Activated CD4-positive, alpha-beta T cell treated with anti-CD3 and anti-CD28 coated beads, Interleukin-2, amount 10 ng/mL, durations not matched to agents 7 days and 5 days (primary cell): ENCODE data around the gene FASTK. TPM values are rescaled to one million over a fixed set of nuclear protein-coding genes. Genes with fewer than 3 reads are reported as not detected.
"Not testable (repeated sequence)": the region's sequence is repeated elsewhere in the genome, so short reads cannot be mapped to it uniquely, and the experiment has no call there.

ENCODE experiments used
- CTCF ChIA-PET: fragments of 350-600 bp; sonication (Branson Sonifier 250); formaldehyde crosslinking; loops from one replicate; lab custom pipeline; 2021; ENCODE audit warnings: antibody characterized with exemption; lab: Charles Lee
- POLR2A ChIA-PET: fragments of 350-600 bp; sonication (Branson Sonifier 250); formaldehyde crosslinking; loops from one replicate; lab custom pipeline; 2021; ENCODE audit warnings: antibody characterized with exemption; lab: Charles Lee
- DNase-seq: peaks from one replicate; pipeline ENCODE4 v3.0.0-alpha.2; 2020
- H3K27ac Mint-ChIP-seq: one replicate; pipeline ENCODE4 v1.8.0; 2021; ENCODE audit warnings: mild to moderate bottlenecking, moderate library complexity, mixed read lengths
- H3K27me3 Mint-ChIP-seq: one replicate; pipeline ENCODE4 v1.8.0; 2021; ENCODE audit warnings: mixed read lengths
- H3K36me3 Mint-ChIP-seq: one replicate; pipeline ENCODE4 v1.8.0; 2021; ENCODE audit warnings: low read depth, mixed read lengths
- H3K4me1 Mint-ChIP-seq: one replicate; pipeline ENCODE4 v1.8.0; 2021; ENCODE audit warnings: mixed read lengths
- H3K4me3 Mint-ChIP-seq: one replicate; pipeline ENCODE4 v1.8.0; 2021; ENCODE audit warnings: mild to moderate bottlenecking, moderate library complexity, mixed read lengths
- H3K9me3 Mint-ChIP-seq: one replicate; pipeline ENCODE4 v1.8.0; 2021; ENCODE audit warnings: mixed read lengths
- total RNA-seq, 2 experiments: library from RNA; stranded (reverse); gene quantifications; one replicate each; pipeline ENCODE4 v1.2.3, GENCODE V29; 2021

FASTK gene
- total RNA-seq, 2 experiments from 2014 or later = 76.4 to 85.9 TPM

- no peaks in the 10 kb centered on the region for H3K9me3 Mint-ChIP-seq
- ChIA-PET POLR2A (no interaction called here), CTCF (interaction anchor here (1.0 to 2.8 kb wide), 4 partner anchors 8 to 30 kb away, joined by 3 to 9 read pairs (median 6); no protein-coding TSS in a partner anchor)
- H3K27me3 Mint-ChIP-seq = no peaks in the 10 kb centered on the region
- peaks cover 13% of the 10 kb centered on the region for H3K4me1 Mint-ChIP-seq
- no peak overlapping the region for H3K4me3 Mint-ChIP-seq
- peak; percentile 18 for DNase-seq
- H3K27ac Mint-ChIP-seq = peak overlapping the region; percentile 69
- peaks cover 2% of the 10 kb centered on the region for H3K36me3 Mint-ChIP-seq
Measured at GRCh38 chr7:151038951-151039849, 41.4 kb downstream of the FASTK start.

GRCh38 chr7:151035902-151036301 is 44.7 kb downstream of the FASTK start:
- H3K27me3 Mint-ChIP-seq = no peaks in the 10 kb centered on the region
- no peak overlapping the region for H3K4me3 Mint-ChIP-seq
- H3K9me3 Mint-ChIP-seq = no peaks in the 10 kb centered on the region
- POLR2A ChIA-PET = no interaction called here
- peaks cover 13% of the 10 kb centered on the region for H3K4me1 Mint-ChIP-seq
- DNase-seq = no peak
- peaks cover 2% of the 10 kb centered on the region for H3K36me3 Mint-ChIP-seq
- CTCF ChIA-PET = interaction anchor here (0.6 to 1.2 kb wide), 2 partner anchors 26 to 376 kb away, joined by 4 read pairs; no protein-coding TSS in a partner anchor
- H3K27ac Mint-ChIP-seq = no peak overlapping the region

GRCh38 chr7:151035026-151035717 is 45.4 kb downstream of the FASTK start:
- H3K27me3 Mint-ChIP-seq = no peaks in the 10 kb centered on the region
- no peaks in the 10 kb centered on the region for H3K9me3 Mint-ChIP-seq
- H3K36me3 Mint-ChIP-seq = peaks cover 2% of the 10 kb centered on the region
- CTCF ChIA-PET = interaction anchor here (0.6 to 1.2 kb wide), 3 partner anchors 26 to 684 kb away, joined by 4 to 5 read pairs (median 4); no protein-coding TSS in a partner anchor
- H3K4me1 Mint-ChIP-seq = peaks cover 13% of the 10 kb centered on the region
- POLR2A ChIA-PET = no interaction called here
- no peak for DNase-seq
- H3K4me3 Mint-ChIP-seq = no peak overlapping the region
- no peak overlapping the region for H3K27ac Mint-ChIP-seq

GRCh38 chr7:151034312-151035025 is 46.1 kb downstream of the FASTK start:
- peaks cover 2% of the 10 kb centered on the region for H3K36me3 Mint-ChIP-seq
- H3K4me1 Mint-ChIP-seq = peaks cover 13% of the 10 kb centered on the region
- no peaks in the 10 kb centered on the region for H3K9me3 Mint-ChIP-seq
- H3K27me3 Mint-ChIP-seq = no peaks in the 10 kb centered on the region
- CTCF ChIA-PET = interaction anchor here (0.6 to 3.6 kb wide), 3 partner anchors 11 to 684 kb away, joined by 3 to 20 read pairs (median 5); partner anchors contain the start of gene ATG9B
- H3K27ac Mint-ChIP-seq = no peak overlapping the region
- no peak overlapping the region for H3K4me3 Mint-ChIP-seq
- POLR2A ChIA-PET = no interaction called here
- no peak for DNase-seq

GRCh38 chr7:151033864-151034249 is 46.8 kb downstream of the FASTK start:
- H3K36me3 Mint-ChIP-seq = peaks cover 2% of the 10 kb centered on the region
- CTCF ChIA-PET = interaction anchor here (1.5 to 3.6 kb wide), 2 partner anchors 10 to 15 kb away, joined by 3 to 20 read pairs; partner anchors contain the start of gene ATG9B

GRCh38 chr7:151032936-151033863 is 47.4 kb downstream of the FASTK start:
- H3K4me1 Mint-ChIP-seq = peaks cover 12% of the 10 kb centered on the region
- H3K9me3 Mint-ChIP-seq = no peaks in the 10 kb centered on the region
- DNase-seq = no peak
- H3K4me3 Mint-ChIP-seq = no peak overlapping the region
- CTCF ChIA-PET = interaction anchor here (1.1 to 3.6 kb wide), 5 partner anchors 9 to 77 kb away, joined by 3 to 20 read pairs (median 4); partner anchors contain the start of gene ATG9B
- no peak overlapping the region for H3K27ac Mint-ChIP-seq
- peaks cover 5% of the 10 kb centered on the region for H3K36me3 Mint-ChIP-seq
- H3K27me3 Mint-ChIP-seq = no peaks in the 10 kb centered on the region
- POLR2A ChIA-PET = no interaction called here

More at GRCh38 chr7:151033864-151034249, 46.8 kb downstream of the FASTK start:
- Mint-ChIP-seq H3K4me1 (peaks cover 12% of the 10 kb centered on the region), H3K4me3 (no peak overlapping the region), H3K27ac (no peak overlapping the region), H3K27me3 (no peaks in the 10 kb centered on the region), H3K9me3 (no peaks in the 10 kb centered on the region)
- no peak for DNase-seq
- POLR2A ChIA-PET = no interaction called here

- Mint-ChIP-seq H3K9me3 (no peaks in the 10 kb centered on the region), H3K36me3 (peaks cover 2% of the 10 kb centered on the region), H3K27ac (no peak overlapping the region), H3K27me3 (no peaks in the 10 kb centered on the region), H3K4me3 (no peak overlapping the region), H3K4me1 (peaks cover 28% of the 10 kb centered on the region)
- POLR2A ChIA-PET = no interaction called here
- CTCF ChIA-PET = interaction anchor here (1.1 to 3.6 kb wide), 5 partner anchors 9 to 22 kb away, joined by 4 to 20 read pairs (median 9); no protein-coding TSS in a partner anchor
- DNase-seq = no peak
Measured at GRCh38 chr7:151031011-151031410, 49.6 kb downstream of the FASTK start.

GRCh38 chr7:151028948-151029501 is 51.6 kb downstream of the FASTK start:
- Mint-ChIP-seq H3K9me3 (no peaks in the 10 kb centered on the region), H3K4me1 (peaks cover 28% of the 10 kb centered on the region), H3K36me3 (peaks cover 2% of the 10 kb centered on the region), H3K4me3 (peak overlapping the region; percentile 88), H3K27me3 (no peaks in the 10 kb centered on the region), H3K27ac (peak overlapping the region; percentile 96)
- ChIA-PET POLR2A (interaction anchor here (0.6 to 1.0 kb wide), 2 partner anchors 8 to 10 kb away, joined by 3 read pairs; no protein-coding TSS in a partner anchor), CTCF (interaction anchor here (0.9 to 3.2 kb wide), 16 partner anchors 11 to 82 kb away, joined by 3 to 35 read pairs (median 4); partner anchors contain the start of genes CDK5 and FASTK)
- DNase-seq = no peak

GRCh38 chr7:151028131-151028947 is 52.3 kb downstream of the FASTK start, which contains the start of gene ABCB8:
TSS of gene ABCB8 (plus strand) at chr7:151028450. CDS start at chr7:151028516, 66 bp downstream.
- Mint-ChIP-seq H3K4me1 (peaks cover 28% of the 10 kb centered on the region), H3K36me3 (peaks cover 2% of the 10 kb centered on the region), H3K27ac (peak within 1 kb of the TSS; percentile 96), H3K27me3 (no peaks in the 10 kb centered on the region), H3K4me3 (peak within 1 kb of the TSS; percentile 88), H3K9me3 (no peaks in the 10 kb centered on the region)
- ChIA-PET CTCF (interaction anchor here (0.6 to 3.2 kb wide), 16 partner anchors 11 to 661 kb away, joined by 3 to 35 read pairs (median 4); partner anchors contain the start of genes CDK5 and FASTK), POLR2A (interaction anchor here (0.6 to 1.2 kb wide), 3 partner anchors 9 to 20 kb away, joined by 3 read pairs; no protein-coding TSS in a partner anchor)
- peak; percentile 100 for DNase-seq

GRCh38 chr7:151027728-151028130 is 52.9 kb downstream of the FASTK start:
- not testable (repeated sequence) for H3K27me3 Mint-ChIP-seq, H3K36me3 Mint-ChIP-seq, H3K9me3 Mint-ChIP-seq, DNase-seq
- CTCF ChIA-PET = interaction anchor here (1.1 to 3.2 kb wide), 12 partner anchors 10 to 83 kb away, joined by 3 to 35 read pairs (median 4); partner anchors contain the start of gene CDK5
- peak overlapping the region; percentile 96 for H3K27ac Mint-ChIP-seq
- peak overlapping the region; percentile 88 for H3K4me3 Mint-ChIP-seq
- peaks cover 28% of the 10 kb centered on the region for H3K4me1 Mint-ChIP-seq
- POLR2A ChIA-PET = interaction anchor here (1.2 kb wide), 1 partner anchor 19 kb away, joined by 3 read pairs; no protein-coding TSS in a partner anchor
